Fibroblast of peridontal ligament (primary cell): ENCODE data around the gene ATP6V0D1.

ENCODE experiments used
- DNase-seq: peaks from one replicate; pipeline ENCODE4 v3.0.0-alpha.2; 2010; ENCODE audit errors: extremely low read depth

Gene ATP6V0D1

GRCh38 chr16:67407176-67407787, 73.7 kb downstream of the ATP6V0D1 start:
- DNase-seq: peak; percentile 28

- peak; percentile 90 for DNase-seq
These were observed 74.6 kb downstream of the ATP6V0D1 start for GRCh38 chr16:67406111-67406971.

GRCh38 chr16:67405336-67405735, 75.6 kb downstream of the ATP6V0D1 start:
- no peak for DNase-seq

- DNase-seq: no peak
These were observed 76.2 kb downstream of the ATP6V0D1 start for GRCh38 chr16:67404740-67405226.

GRCh38 chr16:67403976-67404555, 76.9 kb downstream of the ATP6V0D1 start:
- no peak for DNase-seq

GRCh38 chr16:67400901-67401300, 80.1 kb downstream of the ATP6V0D1 start:
- no peak for DNase-seq

- no peak for DNase-seq
These were observed 80.9 kb downstream of the ATP6V0D1 start for GRCh38 chr16:67399749-67400704.

- no peak for DNase-seq
These were observed 81.7 kb downstream of the ATP6V0D1 start for GRCh38 chr16:67399218-67399733.

- no peak for DNase-seq
These were observed 82.3 kb downstream of the ATP6V0D1 start for GRCh38 chr16:67398546-67399217.

GRCh38 chr16:67397812-67398545, 83.0 kb downstream of the ATP6V0D1 start:
- no peak for DNase-seq

GRCh38 chr16:67397036-67397801, 83.7 kb downstream of the ATP6V0D1 start:
- DNase-seq: no peak

- DNase-seq: peak; percentile 57
These were observed 84.6 kb downstream of the ATP6V0D1 start for GRCh38 chr16:67396159-67397035.

- no peak for DNase-seq
These were observed 85.3 kb downstream of the ATP6V0D1 start for GRCh38 chr16:67395458-67396158.

- DNase-seq: no peak
These were observed 85.9 kb downstream of the ATP6V0D1 start for GRCh38 chr16:67395105-67395457.

- no peak for DNase-seq
These were observed 86.5 kb downstream of the ATP6V0D1 start for GRCh38 chr16:67394155-67395104.

GRCh38 chr16:67393788-67394154, 87.2 kb downstream of the ATP6V0D1 start:
- no peak for DNase-seq
